Parathyroid adenoma (tissue), 2 donors: ENCODE measurements around the gene COL15A1.
A peak's percentile ranks its signal among the peaks of the same experiment; 100 is the strongest.

Experiments
- H2AFZ ChIP-seq: fragments of 300-600 bp; sonication (generic); one replicate; pipeline ENCODE4 v1.7.0; 2017; ENCODE audit warnings: antibody characterized with exemption, mild to moderate bottlenecking
- H3K27ac ChIP-seq: fragments of 300-600 bp; sonication (generic); one replicate; pipeline ENCODE4 v1.7.0; 2017
- H3K27me3 ChIP-seq: fragments of 300-600 bp; sonication (generic); one replicate; pipeline ENCODE4 v1.7.0; 2017; ENCODE audit warnings: low read length; ENCODE audit not compliant: control insufficient read depth, insufficient read depth
- H3K36me3 ChIP-seq: fragments of 300-600 bp; sonication (generic); one replicate; pipeline ENCODE4 v1.7.0; 2017; ENCODE audit warnings: low read length; ENCODE audit not compliant: control insufficient read depth, insufficient read depth
- H3K4me1 ChIP-seq: fragments of 300-600 bp; sonication (generic); one replicate; pipeline ENCODE4 v1.7.0; 2017; ENCODE audit warnings: control low read depth
- H3K4me2 ChIP-seq: fragments of 300-600 bp; sonication (generic); one replicate; pipeline ENCODE4 v1.7.0; 2017; ENCODE audit warnings: low read length
- H3K4me3 ChIP-seq: fragments of 300-600 bp; sonication (generic); one replicate; pipeline ENCODE4 v1.7.0; 2017; ENCODE audit warnings: low read depth, low read length
- H3K79me2 ChIP-seq: fragments of 300-600 bp; sonication (generic); one replicate; pipeline ENCODE4 v1.7.0; 2017; ENCODE audit warnings: control low read depth
- H3K9ac ChIP-seq: fragments of 300-600 bp; sonication (generic); one replicate; pipeline ENCODE4 v1.7.0; 2017; ENCODE audit warnings: mild to moderate bottlenecking
- H3K9me3 ChIP-seq: fragments of 300-600 bp; sonication (generic); one replicate; pipeline ENCODE4 v1.7.0; 2017; ENCODE audit warnings: low read length; ENCODE audit not compliant: control insufficient read depth
- TF ChIP-seq, protein P1 (sequence below): fragments of 300-600 bp; sonication (generic); IDR thresholded peaks from one replicate; pipeline ENCODE4 v1.7.0; 2017; ENCODE audit warnings: antibody characterized with exemption, mild to moderate bottlenecking
- donor health status: primary hyperparathyroidism.

Gene COL15A1

DNA sequence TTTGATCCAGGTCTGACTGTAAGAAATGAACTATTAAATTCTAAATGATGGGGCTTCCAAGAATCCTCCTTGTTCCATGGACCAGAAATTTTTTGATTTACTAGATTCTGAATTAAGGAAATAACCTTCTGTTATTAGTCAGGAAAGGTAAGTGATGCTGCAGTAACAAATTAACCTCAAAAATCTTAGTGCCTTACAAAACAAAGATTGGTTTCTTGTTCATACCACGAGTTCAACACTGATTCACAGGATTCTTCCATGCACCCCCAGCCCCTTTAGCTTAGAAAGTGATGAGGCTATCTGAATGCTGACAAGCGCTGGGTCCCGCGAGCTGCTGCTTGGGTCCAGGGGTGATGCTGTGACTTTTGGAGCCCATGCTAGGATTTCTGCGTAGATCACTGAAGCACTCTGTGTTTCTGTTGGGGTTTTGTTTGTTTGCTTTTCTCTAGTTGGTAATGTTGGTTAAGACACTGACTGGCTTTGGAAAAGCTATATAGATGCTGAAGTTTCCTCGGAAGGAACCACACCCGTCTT is 52.3 kb downstream of the COL15A1 start:
- TF ChIP-seq, protein P1, sequence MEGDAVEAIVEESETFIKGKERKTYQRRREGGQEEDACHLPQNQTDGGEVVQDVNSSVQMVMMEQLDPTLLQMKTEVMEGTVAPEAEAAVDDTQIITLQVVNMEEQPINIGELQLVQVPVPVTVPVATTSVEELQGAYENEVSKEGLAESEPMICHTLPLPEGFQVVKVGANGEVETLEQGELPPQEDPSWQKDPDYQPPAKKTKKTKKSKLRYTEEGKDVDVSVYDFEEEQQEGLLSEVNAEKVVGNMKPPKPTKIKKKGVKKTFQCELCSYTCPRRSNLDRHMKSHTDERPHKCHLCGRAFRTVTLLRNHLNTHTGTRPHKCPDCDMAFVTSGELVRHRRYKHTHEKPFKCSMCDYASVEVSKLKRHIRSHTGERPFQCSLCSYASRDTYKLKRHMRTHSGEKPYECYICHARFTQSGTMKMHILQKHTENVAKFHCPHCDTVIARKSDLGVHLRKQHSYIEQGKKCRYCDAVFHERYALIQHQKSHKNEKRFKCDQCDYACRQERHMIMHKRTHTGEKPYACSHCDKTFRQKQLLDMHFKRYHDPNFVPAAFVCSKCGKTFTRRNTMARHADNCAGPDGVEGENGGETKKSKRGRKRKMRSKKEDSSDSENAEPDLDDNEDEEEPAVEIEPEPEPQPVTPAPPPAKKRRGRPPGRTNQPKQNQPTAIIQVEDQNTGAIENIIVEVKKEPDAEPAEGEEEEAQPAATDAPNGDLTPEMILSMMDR: no peak
- H2AFZ ChIP-seq: no peak overlapping the region
- H3K9me3 ChIP-seq: no peaks in the 10 kb centered on the region
- H3K4me1 ChIP-seq: no peaks in the 10 kb centered on the region
- no peak overlapping the region for H3K27ac ChIP-seq
- H3K9ac ChIP-seq: no peak overlapping the region
- H3K36me3 ChIP-seq: no peaks in the 10 kb centered on the region
- no peak overlapping the region for H3K4me3 ChIP-seq
- H3K27me3 ChIP-seq: no peaks in the 10 kb centered on the region
- H3K4me2 ChIP-seq: no peak overlapping the region
- H3K79me2 ChIP-seq: no peaks in the 10 kb centered on the region

DNA sequence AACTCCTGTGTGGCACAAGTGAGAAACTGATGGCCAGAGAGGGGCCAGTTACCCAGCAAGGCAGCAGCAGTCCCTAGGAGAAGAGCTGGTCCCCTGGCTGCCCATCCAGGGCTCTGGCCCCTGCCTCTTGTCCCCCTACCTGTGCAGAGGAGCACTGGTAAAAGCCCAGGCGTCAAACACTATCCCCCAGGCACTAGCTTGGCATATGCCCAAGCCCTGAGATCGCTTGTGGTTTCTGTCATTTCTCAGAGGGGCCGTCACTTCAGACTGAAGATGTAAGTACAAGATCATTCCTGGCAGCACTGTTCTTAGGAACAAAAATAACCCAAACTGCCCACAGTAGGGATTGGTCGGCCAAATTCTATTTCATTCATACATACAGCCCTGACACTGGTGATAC is 53.9 kb downstream of the COL15A1 start:
- H2AFZ ChIP-seq: no peak overlapping the region
- no peaks in the 10 kb centered on the region for H3K27me3 ChIP-seq
- no peak overlapping the region for H3K9ac ChIP-seq
- no peaks in the 10 kb centered on the region for H3K36me3 ChIP-seq
- H3K79me2 ChIP-seq: no peaks in the 10 kb centered on the region
- H3K9me3 ChIP-seq: no peaks in the 10 kb centered on the region
- TF ChIP-seq, protein P1: no peak
- no peaks in the 10 kb centered on the region for H3K4me1 ChIP-seq
- H3K4me2 ChIP-seq: no peak overlapping the region
- no peak overlapping the region for H3K27ac ChIP-seq
- no peak overlapping the region for H3K4me3 ChIP-seq

DNA sequence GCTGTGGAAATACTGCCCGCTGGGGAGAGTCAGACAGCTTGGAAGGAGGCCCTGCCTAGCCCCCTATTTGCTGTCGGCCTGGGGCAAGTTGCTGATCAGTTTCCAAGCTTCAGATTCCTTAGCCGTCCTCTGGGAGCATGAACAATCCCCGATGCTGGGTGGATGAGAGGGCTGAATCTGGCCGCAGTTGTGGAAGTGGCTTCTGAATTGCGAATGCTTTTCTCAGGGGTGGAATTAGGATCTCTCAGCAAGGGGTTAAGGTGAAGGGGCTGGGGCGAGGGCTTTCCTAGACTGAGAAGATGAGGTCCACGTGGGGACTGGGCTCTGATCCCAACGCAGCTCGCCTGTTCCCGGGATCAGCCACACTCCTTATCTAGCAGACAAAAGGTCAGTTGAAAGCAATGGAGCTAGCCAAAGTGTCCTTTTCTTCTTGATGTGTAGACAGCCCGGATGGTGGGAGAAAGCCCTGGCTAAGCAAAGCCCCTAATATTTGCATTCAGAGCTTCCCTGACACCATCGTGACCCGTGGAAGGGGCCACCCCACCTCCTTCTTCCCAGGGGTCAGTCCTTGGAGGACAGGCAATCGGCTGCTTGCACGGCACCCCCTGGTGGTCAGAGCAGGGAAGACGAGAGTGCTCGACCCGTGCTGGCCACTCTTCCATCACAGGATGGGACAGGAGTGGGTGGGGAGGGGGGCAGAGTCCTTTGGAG is 54.9 kb downstream of the COL15A1 start:
- H3K9me3 ChIP-seq: no peaks in the 10 kb centered on the region
- H3K36me3 ChIP-seq: no peaks in the 10 kb centered on the region
- H3K4me2 ChIP-seq: no peak overlapping the region
- H3K9ac ChIP-seq: no peak overlapping the region
- H3K4me3 ChIP-seq: no peak overlapping the region
- no peaks in the 10 kb centered on the region for H3K79me2 ChIP-seq
- no peaks in the 10 kb centered on the region for H3K4me1 ChIP-seq
- peak overlapping the region; percentile 28 for H2AFZ ChIP-seq
- H3K27me3 ChIP-seq: no peaks in the 10 kb centered on the region
- TF ChIP-seq, protein P1: peak; percentile 63
- H3K27ac ChIP-seq: no peak overlapping the region

DNA sequence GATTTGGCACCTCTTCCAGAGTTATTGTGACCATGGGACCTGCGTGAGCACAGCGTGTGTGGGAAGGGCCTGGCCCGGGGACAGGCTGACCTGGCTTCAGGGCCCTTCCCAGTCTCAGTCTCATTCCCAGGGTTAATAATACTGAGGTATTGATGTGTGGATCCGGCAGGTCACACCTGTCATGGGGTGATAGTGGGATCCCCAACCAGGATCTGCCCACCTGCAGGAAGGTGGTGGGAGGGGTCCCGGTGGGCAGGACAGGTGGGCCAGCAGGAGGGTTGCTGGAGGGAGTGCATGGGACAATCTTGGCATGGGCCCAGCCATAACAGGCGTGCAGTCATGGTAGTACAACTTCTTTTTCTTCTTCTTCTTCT is 55.4 kb downstream of the COL15A1 start:
- no peak overlapping the region for H3K9ac ChIP-seq
- no peak overlapping the region for H3K4me3 ChIP-seq

More for the DNA sequence above, 55.4 kb downstream of the COL15A1 start:
- Histone ChIP-seq H3K9me3 (no peaks in the 10 kb centered on the region), H3K36me3 (no peaks in the 10 kb centered on the region), H2AFZ (no peak overlapping the region), H3K27me3 (no peaks in the 10 kb centered on the region), H3K4me1 (no peaks in the 10 kb centered on the region), H3K4me2 (no peak overlapping the region), H3K27ac (no peak overlapping the region), H3K79me2 (no peaks in the 10 kb centered on the region)
- TF ChIP-seq, protein P1: no peak
